ENCODE data around the gene GPR37L1. TPM values are rescaled to one million over a fixed set of nuclear protein-coding genes. Genes with fewer than 3 reads are reported as not detected.

The GPR37L1 gene
- total and polyA plus RNA-seq, 7 experiments from 2014 or later: 0.02 to 0.09 TPM; not detected in 5

GRCh38 chr1:202167708-202168415, 45.1 kb downstream of the GPR37L1 start:
- H3K27me3 Mint-ChIP-seq: no peaks in the 10 kb centered on the region
- H3K9me3 ChIP-seq (ENCODE audit: control insufficient read depth in 2 of 3, low read length in 3 of 3): no peaks in the 10 kb centered on the region
- H3K36me3 Mint-ChIP-seq: no peaks in the 10 kb centered on the region
- no peak overlapping the region for H3K4me3 ChIP-seq (ENCODE audit: low read length)
- ChIA-PET CTCF (no interaction called here), POLR2A (no interaction called here)
- H3K9me3 Mint-ChIP-seq: no peaks in the 10 kb centered on the region
- no peaks in the 10 kb centered on the region for H3K36me3 ChIP-seq (ENCODE audit: control insufficient read depth in 2 of 3, insufficient read depth in 3 of 3, low read length in 3 of 3)
- H3K4me1 Mint-ChIP-seq: peaks cover 15 to 50% (median 40%) of the 10 kb centered on the region in 7 donors
- peak overlapping the region in 2 of 10 donors; percentile 5 to 21 for H3K4me3 Mint-ChIP-seq
- intact Hi-C loops (cut with micrococcal nuclease): loop anchor here (10.0 kb wide), 2 partner anchors 837 to 1157 kb away; partner anchors contain the start of gene TMEM183A (in 1 of the 2)
- H3K27me3 ChIP-seq (ENCODE audit: control insufficient read depth in 2 of 2, insufficient read depth in 2 of 2, low read length in 2 of 2): no peaks in the 10 kb centered on the region
- peaks cover 31 to 35% of the 10 kb centered on the region in 2 donors for H3K4me1 ChIP-seq (ENCODE audit: control insufficient read depth in 2 of 2, insufficient read depth in 2 of 2, low read length in 2 of 2)
- H3K27ac Mint-ChIP-seq: peak overlapping the region in 1 of 9 donors; percentile 10
- no peak for DNase-seq
- no peak overlapping the region for H3K27ac ChIP-seq (ENCODE audit: low read depth, low read length)
- no peak for ATAC-seq

- H3K4me3 ChIP-seq (ENCODE audit: low read length): no peak overlapping the region
- intact Hi-C loops (cut with micrococcal nuclease): loop anchor here (10.0 kb wide), 2 partner anchors 836 to 1156 kb away; partner anchors contain the start of gene TMEM183A (in 1 of the 2)
- Mint-ChIP-seq H3K27me3 (no peaks in the 10 kb centered on the region), H3K4me3 (no peak overlapping the region), H3K36me3 (no peaks in the 10 kb centered on the region), H3K27ac (no peak overlapping the region), H3K4me1 (peaks cover 12 to 40% (median 30%) of the 10 kb centered on the region in 7 donors), H3K9me3 (no peaks in the 10 kb centered on the region)
- no peak for ATAC-seq
- no peaks in the 10 kb centered on the region for H3K27me3 ChIP-seq (ENCODE audit: control insufficient read depth in 2 of 2, insufficient read depth in 2 of 2, low read length in 2 of 2)
- DNase-seq: no peak
- H3K27ac ChIP-seq (ENCODE audit: low read depth, low read length): no peak overlapping the region
- ChIA-PET CTCF (no interaction called here), POLR2A (no interaction called here)
- H3K9me3 ChIP-seq (ENCODE audit: control insufficient read depth in 2 of 3, low read length in 3 of 3): no peaks in the 10 kb centered on the region
- peaks cover 21 to 25% of the 10 kb centered on the region in 2 donors for H3K4me1 ChIP-seq (ENCODE audit: control insufficient read depth in 2 of 2, insufficient read depth in 2 of 2, low read length in 2 of 2)
- no peaks in the 10 kb centered on the region for H3K36me3 ChIP-seq (ENCODE audit: control insufficient read depth in 2 of 3, insufficient read depth in 3 of 3, low read length in 3 of 3)
Observed at GRCh38 chr1:202168861-202169260, 46.1 kb downstream of the GPR37L1 start.

GRCh38 chr1:202170726-202171125, 48.0 kb downstream of the GPR37L1 start:
- H3K27ac Mint-ChIP-seq: no peak overlapping the region
- no peaks in the 10 kb centered on the region for H3K36me3 Mint-ChIP-seq
- no peak for DNase-seq
- no peak overlapping the region for H3K4me3 Mint-ChIP-seq
- ChIA-PET POLR2A (no interaction called here), CTCF (interaction anchor here (0.7 to 1.9 kb wide), 2 partner anchors 16 to 126 kb away, joined by 5 read pairs; no protein-coding TSS in a partner anchor)
- Histone ChIP-seq H3K4me3 (ENCODE audit: low read length) (no peak overlapping the region), H3K27ac (ENCODE audit: low read depth, low read length) (no peak overlapping the region), H3K9me3 (ENCODE audit: control insufficient read depth in 2 of 3, low read length in 3 of 3) (no peaks in the 10 kb centered on the region), H3K36me3 (ENCODE audit: control insufficient read depth in 2 of 3, insufficient read depth in 3 of 3, low read length in 3 of 3) (no peaks in the 10 kb centered on the region), H3K4me1 (ENCODE audit: control insufficient read depth in 2 of 2, insufficient read depth in 2 of 2, low read length in 2 of 2) (peaks cover 4 to 8% of the 10 kb centered on the region in 2 donors), H3K27me3 (ENCODE audit: control insufficient read depth in 2 of 2, insufficient read depth in 2 of 2, low read length in 2 of 2) (no peaks in the 10 kb centered on the region)
- intact Hi-C loops (cut with micrococcal nuclease): loop anchor here in 1 of 2 donors (2.0 kb wide), 1 partner anchor 16 kb away; no protein-coding TSS in a partner anchor
- H3K27me3 Mint-ChIP-seq: no peaks in the 10 kb centered on the region
- ATAC-seq: peak; percentile 42
- no peaks in the 10 kb centered on the region for H3K9me3 Mint-ChIP-seq
- peaks cover 0 to 21% (median 11%) of the 10 kb centered on the region in 7 donors for H3K4me1 Mint-ChIP-seq

- Histone ChIP-seq H3K9me3 (ENCODE audit: control insufficient read depth in 2 of 3, low read length in 3 of 3) (no peaks in the 10 kb centered on the region), H3K27ac (ENCODE audit: low read depth, low read length) (no peak overlapping the region), H3K4me3 (ENCODE audit: low read length) (no peak overlapping the region), H3K27me3 (ENCODE audit: control insufficient read depth in 2 of 2, insufficient read depth in 2 of 2, low read length in 2 of 2) (no peaks in the 10 kb centered on the region), H3K4me1 (ENCODE audit: control insufficient read depth in 2 of 2, insufficient read depth in 2 of 2, low read length in 2 of 2) (peaks cover 0 to under 1% of the 10 kb centered on the region in 2 donors), H3K36me3 (ENCODE audit: control insufficient read depth in 2 of 3, insufficient read depth in 3 of 3, low read length in 3 of 3) (no peaks in the 10 kb centered on the region)
- intact Hi-C loops (cut with micrococcal nuclease): loop anchor here in 1 of 2 donors (2.0 kb wide), 1 partner anchor 17 kb away; no protein-coding TSS in a partner anchor
- DNase-seq: no peak
- no peaks in the 10 kb centered on the region for H3K36me3 Mint-ChIP-seq
- ChIA-PET CTCF (interaction anchor here (1.9 kb wide), 1 partner anchor 17 kb away, joined by 5 read pairs; no protein-coding TSS in a partner anchor), POLR2A (no interaction called here)
- no peak overlapping the region for H3K4me3 Mint-ChIP-seq
- no peaks in the 10 kb centered on the region for H3K9me3 Mint-ChIP-seq
- no peak overlapping the region for H3K27ac Mint-ChIP-seq
- H3K27me3 Mint-ChIP-seq: no peaks in the 10 kb centered on the region
- H3K4me1 Mint-ChIP-seq: peaks cover 0 to 14% (median 4%) of the 10 kb centered on the region in 7 donors
- peak; percentile 19 for ATAC-seq
Observed at GRCh38 chr1:202171292-202172014, 48.7 kb downstream of the GPR37L1 start.

- Mint-ChIP-seq H3K27ac (no peak overlapping the region), H3K27me3 (no peaks in the 10 kb centered on the region), H3K9me3 (no peaks in the 10 kb centered on the region), H3K4me1 (peaks cover 0 to 9% (median 0%) of the 10 kb centered on the region in 7 donors), H3K36me3 (no peaks in the 10 kb centered on the region), H3K4me3 (no peak overlapping the region)
- ATAC-seq: peak; percentile 36
- DNase-seq: no peak
- Histone ChIP-seq H3K4me3 (ENCODE audit: low read length) (no peak overlapping the region), H3K27ac (ENCODE audit: low read depth, low read length) (no peak overlapping the region), H3K4me1 (ENCODE audit: control insufficient read depth in 2 of 2, insufficient read depth in 2 of 2, low read length in 2 of 2) (no peaks in the 10 kb centered on the region), H3K27me3 (ENCODE audit: control insufficient read depth in 2 of 2, insufficient read depth in 2 of 2, low read length in 2 of 2) (no peaks in the 10 kb centered on the region), H3K9me3 (ENCODE audit: control insufficient read depth in 2 of 3, low read length in 3 of 3) (no peaks in the 10 kb centered on the region), H3K36me3 (ENCODE audit: control insufficient read depth in 2 of 3, insufficient read depth in 3 of 3, low read length in 3 of 3) (no peaks in the 10 kb centered on the region)
- intact Hi-C loops (cut with micrococcal nuclease): no loop called here
- ChIA-PET CTCF (no interaction called here), POLR2A (no interaction called here)
Observed at GRCh38 chr1:202172015-202172355, 49.3 kb downstream of the GPR37L1 start.

- no peaks in the 10 kb centered on the region for H3K36me3 Mint-ChIP-seq
- DNase-seq (no peak), ATAC-seq (no peak)
- H3K9me3 Mint-ChIP-seq: no peaks in the 10 kb centered on the region
- Histone ChIP-seq H3K27ac (ENCODE audit: low read depth, low read length) (no peak overlapping the region), H3K27me3 (ENCODE audit: control insufficient read depth in 2 of 2, insufficient read depth in 2 of 2, low read length in 2 of 2) (no peaks in the 10 kb centered on the region), H3K4me1 (ENCODE audit: control insufficient read depth in 2 of 2, insufficient read depth in 2 of 2, low read length in 2 of 2) (no peaks in the 10 kb centered on the region), H3K4me3 (ENCODE audit: low read length) (no peak overlapping the region), H3K9me3 (ENCODE audit: control insufficient read depth in 2 of 3, low read length in 3 of 3) (no peaks in the 10 kb centered on the region), H3K36me3 (ENCODE audit: control insufficient read depth in 2 of 3, insufficient read depth in 3 of 3, low read length in 3 of 3) (no peaks in the 10 kb centered on the region)
- no peaks in the 10 kb centered on the region for H3K27me3 Mint-ChIP-seq
- CTCF ChIA-PET: no interaction called here
- POLR2A ChIA-PET: interaction anchor here (1.3 kb wide), 1 partner anchor 12 kb away, joined by 3 read pairs; no protein-coding TSS in a partner anchor
- peaks cover 0 to 5% (median 0%) of the 10 kb centered on the region in 7 donors for H3K4me1 Mint-ChIP-seq
- no peak overlapping the region for H3K27ac Mint-ChIP-seq
- no peak overlapping the region for H3K4me3 Mint-ChIP-seq
- intact Hi-C loops (cut with micrococcal nuclease): no loop called here
Observed at GRCh38 chr1:202173993-202174392, 51.3 kb downstream of the GPR37L1 start.

Data from naive thymus-derived CD4-positive, alpha-beta T cell (primary cell).